OCI-LY7 (cell line): Measurements from ENCODE around the gene KIF1B. TPM values are rescaled to one million over a fixed set of nuclear protein-coding genes. Genes with fewer than 3 reads are reported as not detected.

Experiments
- BruUV-seq: library from RNA; stranded (reverse); fragments of 400-500 nt; replicated peaks from 2 replicates; lab custom pipeline; 2021; lab: Mats Ljungman, UMichigan
- CTCF ChIA-PET: fragments of 300-600 bp; sonication (Branson Sonifier 250); formaldehyde crosslinking; loops from one replicate; lab custom pipeline; 2022; ENCODE audit warnings: antibody characterized with exemption; ENCODE audit not compliant: unreplicated experiment; lab: Charles Lee
- POLR2A ChIA-PET: fragments of 300-600 bp; sonication (Branson Sonifier 250); formaldehyde crosslinking; loops from one replicate; lab custom pipeline; 2022; ENCODE audit warnings: antibody characterized with exemption; lab: Charles Lee
- DNase-seq: peaks from one replicate; pipeline ENCODE4 v3.0.0-alpha.2; 2015; ENCODE audit warnings: low spot score
- H2AFZ ChIP-seq: fragments of 200-600 bp; sonication (generic), shearing (Covaris generic); 2 replicates; pipeline ENCODE4 v1.6.1; 2014; ENCODE audit warnings: mild to moderate bottlenecking, antibody characterized with exemption, low read length, moderate library complexity
- H3K27ac ChIP-seq: fragments of 200-600 bp; sonication (generic); 2 replicates; pipeline ENCODE4 v1.5.1; 2014; ENCODE audit warnings: mixed run types, low read depth, mild to moderate bottlenecking, moderate library complexity, low read length, inconsistent platforms; ENCODE audit not compliant: poor library complexity, severe bottlenecking
- H3K36me3 ChIP-seq: fragments of 200-600 bp; sonication (generic); 2 replicates; pipeline ENCODE4 v1.6.1; 2014; ENCODE audit warnings: mild to moderate bottlenecking, antibody characterized with exemption, low read length, moderate library complexity, mixed read lengths; ENCODE audit not compliant: insufficient read depth
- H3K4me1 ChIP-seq: fragments of 200-600 bp; sonication (generic); 2 replicates; pipeline ENCODE4 v1.5.1; 2014; ENCODE audit warnings: mild to moderate bottlenecking, low read length; ENCODE audit not compliant: insufficient read depth, poor library complexity, severe bottlenecking
- H3K4me2 ChIP-seq: fragments of 200-600 bp; sonication (generic); 2 replicates; pipeline ENCODE4 v1.6.1; 2014; ENCODE audit warnings: mild to moderate bottlenecking, low read length
- H3K4me3 ChIP-seq: fragments of 200-600 bp; sonication (generic); 2 replicates; pipeline ENCODE4 v1.5.1; 2014; ENCODE audit warnings: mild to moderate bottlenecking, low read depth, low read length; ENCODE audit not compliant: poor library complexity, severe bottlenecking
- H3K79me2 ChIP-seq: fragments of 200-600 bp; sonication (generic); 2 replicates; pipeline ENCODE4 v1.6.1; 2016; ENCODE audit warnings: low read depth, mild to moderate bottlenecking, low read length, moderate library complexity, mixed read lengths; ENCODE audit not compliant: insufficient read depth
- H3K9me2 ChIP-seq: fragments of 200-600 bp; sonication (generic); 2 replicates; pipeline ENCODE4 v1.6.1; 2016; ENCODE audit warnings: mild to moderate bottlenecking, low read length, mixed read lengths; ENCODE audit not compliant: insufficient read depth
- H3K9me3 ChIP-seq: fragments of 200-600 bp; sonication (generic); 2 replicates; pipeline ENCODE4 v1.6.1; 2014; ENCODE audit warnings: mild to moderate bottlenecking, mixed run types, low read length, mixed read lengths
- H4K20me1 ChIP-seq: fragments of 200-600 bp; sonication (generic); 2 replicates; pipeline ENCODE4 v1.6.1; 2014; ENCODE audit warnings: mild to moderate bottlenecking, antibody characterized with exemption, low read length, moderate library complexity, mixed read lengths; ENCODE audit not compliant: insufficient read depth
- EZH2phosphoT487 ChIP-seq: fragments of 200-600 bp; sonication (generic); IDR thresholded peaks from 2 replicates; pipeline ENCODE4 v1.6.1; 2018; ENCODE audit warnings: low read depth, borderline replicate concordance, mild to moderate bottlenecking, mixed run types, antibody characterized with exemption, low read length, moderate library complexity, mixed read lengths
- intact Hi-C: fragments of 100-400 bp; cut with micrococcal nuclease; formaldehyde crosslinking; loops from one replicate; pipeline ENCODE4 v1.10.0; 2022; ENCODE audit not compliant: unreplicated experiment
- total RNA-seq, 2 experiments: library from RNA; depleted of rRNA in 1 of 2; stranded (reverse); fragments of >200 nt in 1 of 2; shearing (Covaris generic) in 1 of 2; gene quantifications; 2 replicates each; pipeline ENCODE4 v1.2.3, GENCODE V29; 2014 to 2022
- TF ChIP-seq, protein P1 (sequence below): fragments of 200-600 bp; sonication (generic); conservative IDR thresholded peaks from 2 replicates; pipeline ENCODE4 v1.5.1; 2014; ENCODE audit warnings: mild to moderate bottlenecking, antibody characterized with exemption, low read length, moderate library complexity, mixed read lengths

Gene KIF1B
- total RNA-seq, 2 experiments from 2014 or later = 3.8 to 4.8 TPM

DNA sequence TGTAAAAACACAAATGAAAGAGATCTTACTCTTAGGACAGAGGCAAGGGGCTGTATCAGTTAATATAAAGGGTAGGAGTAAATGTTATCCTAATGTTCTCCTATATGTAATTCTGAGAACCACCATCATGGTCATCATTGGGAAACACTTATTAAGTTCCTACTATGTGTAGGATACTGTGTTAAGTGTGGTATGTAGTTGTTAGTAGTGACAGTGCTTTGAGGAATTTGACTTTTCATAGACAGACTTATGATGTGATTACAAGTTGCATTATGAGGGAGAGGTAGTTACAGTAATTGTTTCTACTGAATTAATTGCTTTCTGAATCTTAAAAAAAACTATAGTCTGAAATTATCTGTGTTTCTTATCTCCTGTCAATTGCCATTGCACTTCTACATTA, 136.7 kb downstream of the KIF1B start:
- DNase-seq = no peak
- BruUV-seq = no TSS peak
- Histone ChIP-seq H3K4me2 (no peak overlapping the region), H3K4me3 (no peak overlapping the region), H3K9me2 (no peaks in the 10 kb centered on the region), H3K9me3 (no peaks in the 10 kb centered on the region), H3K4me1 (no peaks in the 10 kb centered on the region), H3K36me3 (no peaks in the 10 kb centered on the region), H3K27ac (no peak overlapping the region), H3K79me2 (no peaks in the 10 kb centered on the region), H2AFZ (no peak overlapping the region), H4K20me1 (no peaks in the 10 kb centered on the region)
- POLR2A ChIA-PET = no interaction called here
- CTCF ChIA-PET = no interaction called here
- no peak for TF ChIP-seq EZH2phosphoT487
- TF ChIP-seq, protein P1, sequence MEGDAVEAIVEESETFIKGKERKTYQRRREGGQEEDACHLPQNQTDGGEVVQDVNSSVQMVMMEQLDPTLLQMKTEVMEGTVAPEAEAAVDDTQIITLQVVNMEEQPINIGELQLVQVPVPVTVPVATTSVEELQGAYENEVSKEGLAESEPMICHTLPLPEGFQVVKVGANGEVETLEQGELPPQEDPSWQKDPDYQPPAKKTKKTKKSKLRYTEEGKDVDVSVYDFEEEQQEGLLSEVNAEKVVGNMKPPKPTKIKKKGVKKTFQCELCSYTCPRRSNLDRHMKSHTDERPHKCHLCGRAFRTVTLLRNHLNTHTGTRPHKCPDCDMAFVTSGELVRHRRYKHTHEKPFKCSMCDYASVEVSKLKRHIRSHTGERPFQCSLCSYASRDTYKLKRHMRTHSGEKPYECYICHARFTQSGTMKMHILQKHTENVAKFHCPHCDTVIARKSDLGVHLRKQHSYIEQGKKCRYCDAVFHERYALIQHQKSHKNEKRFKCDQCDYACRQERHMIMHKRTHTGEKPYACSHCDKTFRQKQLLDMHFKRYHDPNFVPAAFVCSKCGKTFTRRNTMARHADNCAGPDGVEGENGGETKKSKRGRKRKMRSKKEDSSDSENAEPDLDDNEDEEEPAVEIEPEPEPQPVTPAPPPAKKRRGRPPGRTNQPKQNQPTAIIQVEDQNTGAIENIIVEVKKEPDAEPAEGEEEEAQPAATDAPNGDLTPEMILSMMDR = no peak
- intact Hi-C loops = no loop called here

DNA sequence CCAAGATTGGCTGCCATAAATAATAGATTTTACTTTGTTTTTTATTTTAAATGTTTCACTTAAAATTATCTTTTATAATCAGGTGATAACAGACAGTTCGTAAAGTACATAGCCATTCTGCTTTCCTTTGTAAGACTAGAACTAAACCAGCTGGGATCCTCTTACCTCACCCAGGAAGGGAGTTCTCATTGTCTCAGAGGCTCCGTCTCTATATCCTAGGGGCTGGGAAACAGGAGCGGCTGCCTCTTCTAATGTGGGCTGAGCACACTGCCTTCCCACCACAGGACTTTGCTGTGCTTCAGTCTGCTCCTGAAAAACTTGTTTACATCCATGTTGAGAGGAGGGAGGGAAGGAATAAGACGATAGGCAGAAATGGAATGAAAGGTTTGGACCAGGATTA, 142.9 kb downstream of the KIF1B start:
- Histone ChIP-seq H3K4me1 (no peaks in the 10 kb centered on the region), H3K36me3 (no peaks in the 10 kb centered on the region), H4K20me1 (no peaks in the 10 kb centered on the region), H3K79me2 (no peaks in the 10 kb centered on the region), H3K4me3 (no peak overlapping the region), H3K9me3 (no peaks in the 10 kb centered on the region), H3K9me2 (no peaks in the 10 kb centered on the region), H3K4me2 (no peak overlapping the region), H3K27ac (no peak overlapping the region), H2AFZ (no peak overlapping the region)
- TF ChIP-seq EZH2phosphoT487 = no peak
- TF ChIP-seq, protein P1 = no peak
- ChIA-PET CTCF (no interaction called here), POLR2A (no interaction called here)
- no peak for DNase-seq
- intact Hi-C loops = no loop called here
- no TSS peak for BruUV-seq

DNA sequence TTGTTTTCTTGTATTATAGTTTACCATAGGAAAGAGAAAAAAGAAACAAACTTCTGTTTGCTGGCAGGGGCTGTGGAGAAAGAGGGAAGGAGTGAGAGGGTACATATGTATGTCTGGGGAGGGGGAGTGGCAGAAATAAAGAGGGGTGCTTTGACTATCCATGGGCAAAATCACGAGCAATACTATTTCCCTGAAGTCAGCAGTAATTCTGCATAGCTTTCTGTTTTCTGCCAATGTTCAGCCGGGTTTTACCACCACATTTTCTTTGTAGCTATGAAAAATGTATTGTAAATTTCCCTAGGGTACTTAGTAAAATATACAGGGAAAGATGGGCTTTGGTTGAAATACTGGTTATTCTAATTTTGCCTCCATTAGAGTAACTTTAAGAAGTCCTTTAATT, 143.3 kb downstream of the KIF1B start:
- intact Hi-C loops = no loop called here
- TF ChIP-seq, protein P1 = no peak
- no peak for TF ChIP-seq EZH2phosphoT487
- Histone ChIP-seq H3K9me2 (no peaks in the 10 kb centered on the region), H3K4me3 (no peak overlapping the region), H3K36me3 (no peaks in the 10 kb centered on the region), H3K27ac (no peak overlapping the region), H3K9me3 (no peaks in the 10 kb centered on the region), H2AFZ (no peak overlapping the region), H3K4me2 (no peak overlapping the region), H3K4me1 (no peaks in the 10 kb centered on the region), H3K79me2 (no peaks in the 10 kb centered on the region), H4K20me1 (no peaks in the 10 kb centered on the region)
- ChIA-PET CTCF (no interaction called here), POLR2A (interaction anchor here (0.6 kb wide), 1 partner anchor 13 kb away, joined by 4 read pairs; no protein-coding TSS in a partner anchor)
- BruUV-seq = no TSS peak
- DNase-seq = no peak
